AG04450 (cell line): Measurements from ENCODE around the gene ELMO2. TPM values are rescaled to one million over a fixed set of nuclear protein-coding genes. Genes with fewer than 3 reads are reported as not detected.

Experiments
- CTCF ChIA-PET: fragments of 300-600, 350-600 bp; formaldehyde crosslinking; extraction: SDS; loops from one replicate; lab custom pipeline; 2022; ENCODE audit warnings: antibody characterized with exemption, inconsistent platforms; lab: Charles Lee
- POLR2A ChIA-PET: fragments of 350-600 bp; formaldehyde crosslinking; extraction: SDS; loops from one replicate; lab custom pipeline; 2021; ENCODE audit warnings: antibody characterized with exemption, inconsistent platforms; lab: Yijun Ruan, JAX
- DNase-seq: peaks from one replicate; pipeline ENCODE4 v3.0.0-alpha.2; 2011; ENCODE audit warnings: low read depth, low spot score
- H3K27ac ChIP-seq: one replicate; pipeline ENCODE4 v1.5.1; 2012; ENCODE audit warnings: low read depth, low read length, control low read depth
- H3K27me3 ChIP-seq: one replicate; pipeline ENCODE4 v1.6.0; 2012; ENCODE audit warnings: low read length; ENCODE audit not compliant: control insufficient read depth, insufficient read depth
- H3K4me3 ChIP-seq: 2 replicates; pipeline ENCODE4 v1.5.1; 2011; ENCODE audit warnings: mild to moderate bottlenecking, low read depth, low read length, control low read depth
- H3K9me3 ChIP-seq: 2 replicates; pipeline ENCODE4 v1.5.1; 2012; ENCODE audit warnings: low read length; ENCODE audit not compliant: control insufficient read depth, insufficient read depth
- CTCF ChIP-seq: IDR thresholded peaks from 2 replicates; pipeline ENCODE4 v1.5.1; 2011; ENCODE audit warnings: low read depth, low read length, control low read depth, inconsistent platforms
- polyA plus RNA-seq: library from polyadenylated mRNA; depleted of rRNA; stranded (reverse); fragments of >200 nt; gene quantifications from 2 replicates; pipeline ENCODE4 v1.2.3, GENCODE V29; 2011

Gene ELMO2
- polyA plus RNA-seq, 1 experiment, result 34.4 TPM

DNA sequence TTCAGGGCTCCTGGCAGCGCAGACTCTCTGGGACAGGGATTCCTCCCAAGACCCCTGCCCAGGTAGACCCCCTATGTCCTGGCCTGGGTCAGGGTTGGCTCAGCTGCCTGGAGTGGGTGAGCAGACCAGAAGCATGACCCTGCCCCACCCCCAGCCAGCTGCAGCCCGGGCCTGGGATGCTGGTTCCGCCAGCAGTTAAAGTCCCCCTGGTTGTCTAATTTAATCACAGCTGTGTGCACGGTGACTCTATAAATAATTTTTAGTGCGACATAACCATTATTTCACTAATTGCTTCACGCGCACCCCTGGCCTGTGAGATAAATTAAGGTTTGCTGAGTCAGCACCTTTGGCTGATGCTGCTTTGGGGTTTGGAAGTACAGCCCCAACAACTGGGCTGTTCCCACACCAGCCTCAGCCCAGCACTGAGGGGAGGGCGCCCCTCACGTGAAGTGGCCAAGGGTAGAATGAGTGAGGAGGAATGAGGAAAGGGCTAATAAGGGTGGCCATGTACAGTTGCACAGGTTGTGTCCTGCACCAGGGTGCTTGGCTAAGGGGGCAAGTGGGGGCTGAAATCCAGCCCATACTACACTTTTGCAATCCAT lies 72.0 kb downstream of the ELMO2 start:
- TF ChIP-seq CTCF, result no peak
- H3K27me3 ChIP-seq, result peaks cover 77% of the 10 kb centered on the region
- H3K4me3 ChIP-seq, result no peak overlapping the region
- H3K9me3 ChIP-seq, result no peaks in the 10 kb centered on the region; the same call in 1 of the 2 replicates
- no peak overlapping the region for H3K27ac ChIP-seq
- DNase-seq, result no peak
- POLR2A ChIA-PET, result no interaction called here
- CTCF ChIA-PET, result no interaction called here

DNA sequence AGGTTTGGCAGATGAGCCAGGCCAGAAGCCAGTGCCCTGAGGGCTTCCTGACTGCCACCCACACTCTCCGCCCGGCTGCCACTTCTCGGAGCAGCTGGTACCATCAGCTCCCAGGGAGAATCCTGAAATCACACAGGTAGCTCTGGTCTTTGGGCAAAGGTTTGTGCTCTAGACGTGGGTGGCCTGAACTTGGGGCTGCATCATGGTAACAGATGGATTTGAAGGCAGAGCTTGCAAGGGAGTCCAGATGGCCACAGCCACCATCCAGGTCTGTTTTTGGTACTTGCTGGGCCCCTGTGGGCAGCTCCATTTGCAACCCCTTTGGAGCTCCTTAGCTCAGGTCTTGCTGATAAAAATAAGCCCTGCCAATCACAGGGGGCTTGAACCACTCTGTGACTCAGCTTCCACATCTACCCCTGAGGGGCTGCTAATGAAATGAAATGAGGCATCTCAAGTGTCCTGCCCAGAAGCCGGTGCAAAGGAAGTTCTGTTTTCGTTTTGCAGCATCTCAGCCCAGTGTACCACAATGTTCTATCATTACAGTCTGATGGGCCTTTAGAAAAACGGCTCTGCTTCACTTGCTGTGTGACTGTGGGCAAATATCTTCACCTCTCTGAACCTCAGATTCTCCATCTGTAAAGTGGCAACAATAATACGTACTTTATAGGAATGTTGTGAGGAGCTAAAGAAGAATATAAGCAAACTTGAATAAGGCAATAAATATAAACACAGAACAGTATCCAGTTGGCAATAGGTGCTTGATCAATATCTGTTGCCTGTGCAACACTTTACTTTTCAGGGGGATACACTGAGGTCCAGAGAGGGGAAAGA lies 73.0 kb downstream of the ELMO2 start:
- POLR2A ChIA-PET, result interaction anchor here (1.5 kb wide), 1 partner anchor 30 kb away, joined by 4 read pairs; no protein-coding TSS in a partner anchor
- CTCF ChIA-PET, result no interaction called here

DNA sequence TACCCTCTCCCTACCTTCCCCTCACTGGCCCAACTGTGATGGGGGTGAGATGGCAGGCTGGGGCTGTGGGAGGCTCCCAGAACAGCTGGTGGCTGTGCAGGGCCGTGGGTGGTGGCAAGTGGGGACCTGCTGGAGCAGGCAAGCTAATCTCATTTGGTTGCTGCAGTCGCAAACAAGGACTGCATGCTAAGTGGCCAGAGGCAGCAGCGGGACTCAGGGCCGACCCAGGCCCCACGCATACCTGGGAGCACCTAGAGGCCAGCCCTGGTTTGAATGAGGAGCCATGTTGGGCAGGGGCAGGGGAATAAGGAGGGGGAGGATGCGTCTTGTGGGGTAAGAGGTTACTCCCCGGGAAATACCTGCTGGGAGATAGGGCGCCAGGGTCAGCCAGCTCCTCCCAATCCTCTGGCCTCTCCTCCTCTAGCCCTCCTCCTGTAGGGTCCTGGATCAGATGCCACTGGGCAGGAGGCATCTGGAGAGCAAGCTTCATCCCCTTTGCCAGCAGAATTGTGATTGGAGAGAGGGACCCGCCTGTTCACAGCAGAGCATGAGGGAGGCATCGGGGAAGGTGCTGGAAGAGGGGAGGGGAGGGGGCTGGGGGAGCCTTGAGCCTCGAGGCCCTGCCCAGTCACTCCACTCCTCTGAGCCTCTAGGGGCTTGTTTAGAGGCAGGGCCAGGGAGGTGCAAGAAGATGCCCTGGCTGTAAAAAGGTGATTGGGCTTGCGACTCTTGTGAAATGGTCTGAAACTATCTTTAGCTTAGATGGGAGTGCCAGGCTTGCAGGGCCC lies 73.8 kb downstream of the ELMO2 start:
- POLR2A ChIA-PET, result interaction anchor here (1.5 kb wide), 1 partner anchor 31 kb away, joined by 4 read pairs; no protein-coding TSS in a partner anchor
- H3K27ac ChIP-seq, result no peak overlapping the region
- TF ChIP-seq CTCF, result no peak
- CTCF ChIA-PET, result interaction anchor here (1.2 kb wide), 1 partner anchor 26 kb away, joined by 3 read pairs; no protein-coding TSS in a partner anchor
- no peak for DNase-seq
- no peaks in the 10 kb centered on the region; the same call in 1 of the 2 replicates for H3K9me3 ChIP-seq
- H3K4me3 ChIP-seq, result no peak overlapping the region
- peaks cover 67% of the 10 kb centered on the region for H3K27me3 ChIP-seq

More for the DNA sequence above, 73.0 kb downstream of the ELMO2 start:
- Histone ChIP-seq H3K9me3 (no peaks in the 10 kb centered on the region; the same call in 1 of the 2 replicates), H3K27me3 (peaks cover 73% of the 10 kb centered on the region), H3K27ac (no peak overlapping the region), H3K4me3 (no peak overlapping the region)
- no peak for DNase-seq
- TF ChIP-seq CTCF, result no peak

DNA sequence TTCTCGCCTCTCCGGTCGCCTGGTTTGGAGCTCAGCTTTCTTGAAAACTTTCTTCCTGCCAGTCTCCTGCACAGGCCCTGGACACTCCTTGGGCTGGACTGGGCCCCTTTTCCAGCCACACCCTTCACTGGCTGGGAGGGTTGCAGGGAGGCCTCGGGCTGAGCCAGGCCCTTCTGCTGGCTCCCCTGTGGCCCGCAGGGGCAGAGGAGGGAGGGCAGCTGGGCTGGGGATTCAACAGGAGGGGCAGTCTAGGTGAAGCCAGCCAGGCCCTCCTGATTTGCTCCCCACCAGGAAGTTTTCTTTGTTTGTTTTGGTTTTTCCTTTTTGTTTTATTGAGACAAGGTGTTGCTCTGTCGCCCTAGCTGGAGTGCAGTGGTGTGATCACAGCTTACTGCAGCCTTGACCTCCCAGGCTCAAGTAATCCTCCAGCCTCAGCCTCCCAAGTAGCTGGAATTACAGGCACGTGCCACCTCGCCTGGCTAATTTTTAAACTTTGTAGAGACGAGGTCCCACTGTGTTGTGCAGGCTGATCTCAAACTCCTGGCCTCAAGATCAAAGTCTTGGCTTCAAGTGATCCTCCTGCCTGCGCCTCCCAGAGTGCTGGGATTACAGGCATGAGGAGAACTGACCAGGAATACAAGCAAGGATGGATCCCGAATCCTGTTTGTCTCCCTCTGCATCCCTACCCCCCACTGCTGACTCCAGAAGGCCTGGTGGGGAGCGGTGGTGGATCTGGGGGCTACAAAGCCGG lies 74.6 kb downstream of the ELMO2 start:
- TF ChIP-seq CTCF, result no peak
- H3K27me3 ChIP-seq, result peaks cover 64% of the 10 kb centered on the region
- POLR2A ChIA-PET, result interaction anchor here (1.5 kb wide), 1 partner anchor 32 kb away, joined by 4 read pairs; no protein-coding TSS in a partner anchor
- H3K9me3 ChIP-seq, result no peaks in the 10 kb centered on the region; the same call in 1 of the 2 replicates
- no peak overlapping the region for H3K4me3 ChIP-seq
- CTCF ChIA-PET, result interaction anchor here (1.0 to 1.2 kb wide), 3 partner anchors 17 to 27 kb away, joined by 3 to 4 read pairs (median 3); no protein-coding TSS in a partner anchor
- no peak overlapping the region for H3K27ac ChIP-seq
- no peak for DNase-seq
